ENCODE data around the gene BLTP2. TPM values are rescaled to one million over a fixed set of nuclear protein-coding genes. Genes with fewer than 3 reads are reported as not detected.

BLTP2 gene
- total and polyA plus RNA-seq, 2 of the 13 experiments (the other 11 are each of a cell fraction or from before 2014, with no cell fraction given): 66.7 to 80.9 TPM

GRCh38 chr17:28598799-28599310, 46.1 kb downstream of the BLTP2 start, which contains the start of gene SPAG5 (continued):
- TF ChIP-seq, protein P1, sequence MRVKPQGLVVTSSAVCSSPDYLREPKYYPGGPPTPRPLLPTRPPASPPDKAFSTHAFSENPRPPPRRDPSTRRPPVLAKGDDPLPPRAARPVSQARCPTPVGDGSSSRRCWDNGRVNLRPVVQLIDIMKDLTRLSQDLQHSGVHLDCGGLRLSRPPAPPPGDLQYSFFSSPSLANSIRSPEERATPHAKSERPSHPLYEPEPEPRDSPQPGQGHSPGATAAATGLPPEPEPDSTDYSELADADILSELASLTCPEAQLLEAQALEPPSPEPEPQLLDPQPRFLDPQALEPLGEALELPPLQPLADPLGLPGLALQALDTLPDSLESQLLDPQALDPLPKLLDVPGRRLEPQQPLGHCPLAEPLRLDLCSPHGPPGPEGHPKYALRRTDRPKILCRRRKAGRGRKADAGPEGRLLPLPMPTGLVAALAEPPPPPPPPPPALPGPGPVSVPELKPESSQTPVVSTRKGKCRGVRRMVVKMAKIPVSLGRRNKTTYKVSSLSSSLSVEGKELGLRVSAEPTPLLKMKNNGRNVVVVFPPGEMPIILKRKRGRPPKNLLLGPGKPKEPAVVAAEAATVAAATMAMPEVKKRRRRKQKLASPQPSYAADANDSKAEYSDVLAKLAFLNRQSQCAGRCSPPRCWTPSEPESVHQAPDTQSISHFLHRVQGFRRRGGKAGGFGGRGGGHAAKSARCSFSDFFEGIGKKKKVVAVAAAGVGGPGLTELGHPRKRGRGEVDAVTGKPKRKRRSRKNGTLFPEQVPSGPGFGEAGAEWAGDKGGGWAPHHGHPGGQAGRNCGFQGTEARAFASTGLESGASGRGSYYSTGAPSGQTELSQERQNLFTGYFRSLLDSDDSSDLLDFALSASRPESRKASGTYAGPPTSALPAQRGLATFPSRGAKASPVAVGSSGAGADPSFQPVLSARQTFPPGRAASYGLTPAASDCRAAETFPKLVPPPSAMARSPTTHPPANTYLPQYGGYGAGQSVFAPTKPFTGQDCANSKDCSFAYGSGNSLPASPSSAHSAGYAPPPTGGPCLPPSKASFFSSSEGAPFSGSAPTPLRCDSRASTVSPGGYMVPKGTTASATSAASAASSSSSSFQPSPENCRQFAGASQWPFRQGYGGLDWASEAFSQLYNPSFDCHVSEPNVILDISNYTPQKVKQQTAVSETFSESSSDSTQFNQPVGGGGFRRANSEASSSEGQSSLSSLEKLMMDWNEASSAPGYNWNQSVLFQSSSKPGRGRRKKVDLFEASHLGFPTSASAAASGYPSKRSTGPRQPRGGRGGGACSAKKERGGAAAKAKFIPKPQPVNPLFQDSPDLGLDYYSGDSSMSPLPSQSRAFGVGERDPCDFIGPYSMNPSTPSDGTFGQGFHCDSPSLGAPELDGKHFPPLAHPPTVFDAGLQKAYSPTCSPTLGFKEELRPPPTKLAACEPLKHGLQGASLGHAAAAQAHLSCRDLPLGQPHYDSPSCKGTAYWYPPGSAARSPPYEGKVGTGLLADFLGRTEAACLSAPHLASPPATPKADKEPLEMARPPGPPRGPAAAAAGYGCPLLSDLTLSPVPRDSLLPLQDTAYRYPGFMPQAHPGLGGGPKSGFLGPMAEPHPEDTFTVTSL (CRISPR knock-in tag; IDR thresholded peaks at IDR 0.05; ENCODE audit: borderline replicate concordance): 0 out of 2 replicates have a peak, but pooled peaks have one; percentile 10
- TF ChIP-seq HNF4A (CRISPR knock-in tag; IDR thresholded peaks at IDR 0.05) (peak; percentile 47), ZNF672 (CRISPR knock-in tag; IDR thresholded peaks at IDR 0.05) (no peak), THAP8 (CRISPR knock-in tag; IDR thresholded peaks at IDR 0.05; ENCODE audit: borderline replicate concordance) (no peak), CENPX (CRISPR knock-in tag; IDR thresholded peaks at IDR 0.05) (no peak), ZNF225 (CRISPR knock-in tag; IDR thresholded peaks at IDR 0.05) (0 out of 2 replicates have a peak, but pooled peaks have one; percentile 11), PCBP2 (optimal IDR thresholded peaks at IDR 0.05; ENCODE audit: low read depth, low read length, poor library complexity, severe bottlenecking) (no peak), SPEN (CRISPR knock-in tag; IDR thresholded peaks at IDR 0.05; ENCODE audit: low read depth) (peak; percentile 63; the same call in 1 of the 2 replicates), MLLT10 (CRISPR knock-in tag; IDR thresholded peaks at IDR 0.05) (no peak), ARNT2 (CRISPR knock-in tag; IDR thresholded peaks at IDR 0.05; ENCODE audit: low read depth) (peak; percentile 74), MTERF4 (CRISPR knock-in tag; IDR thresholded peaks at IDR 0.05) (peak; percentile 38; the same call in 1 of the 2 replicates), ZNF629 (CRISPR knock-in tag; conservative IDR thresholded peaks at IDR 0.05) (no peak), ZBTB21 (CRISPR knock-in tag; IDR thresholded peaks at IDR 0.05) (no peak), ZNF709 (CRISPR knock-in tag; IDR thresholded peaks at IDR 0.05) (peak; percentile 41; the same call in 1 of the 2 replicates), ZNF792 (CRISPR knock-in tag; IDR thresholded peaks at IDR 0.05) (no peak)
- TF ChIP-seq, protein P2, sequence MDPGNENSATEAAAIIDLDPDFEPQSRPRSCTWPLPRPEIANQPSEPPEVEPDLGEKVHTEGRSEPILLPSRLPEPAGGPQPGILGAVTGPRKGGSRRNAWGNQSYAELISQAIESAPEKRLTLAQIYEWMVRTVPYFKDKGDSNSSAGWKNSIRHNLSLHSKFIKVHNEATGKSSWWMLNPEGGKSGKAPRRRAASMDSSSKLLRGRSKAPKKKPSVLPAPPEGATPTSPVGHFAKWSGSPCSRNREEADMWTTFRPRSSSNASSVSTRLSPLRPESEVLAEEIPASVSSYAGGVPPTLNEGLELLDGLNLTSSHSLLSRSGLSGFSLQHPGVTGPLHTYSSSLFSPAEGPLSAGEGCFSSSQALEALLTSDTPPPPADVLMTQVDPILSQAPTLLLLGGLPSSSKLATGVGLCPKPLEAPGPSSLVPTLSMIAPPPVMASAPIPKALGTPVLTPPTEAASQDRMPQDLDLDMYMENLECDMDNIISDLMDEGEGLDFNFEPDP (CRISPR knock-in tag; conservative IDR thresholded peaks at IDR 0.05): no peak
- TF ChIP-seq, protein P3, sequence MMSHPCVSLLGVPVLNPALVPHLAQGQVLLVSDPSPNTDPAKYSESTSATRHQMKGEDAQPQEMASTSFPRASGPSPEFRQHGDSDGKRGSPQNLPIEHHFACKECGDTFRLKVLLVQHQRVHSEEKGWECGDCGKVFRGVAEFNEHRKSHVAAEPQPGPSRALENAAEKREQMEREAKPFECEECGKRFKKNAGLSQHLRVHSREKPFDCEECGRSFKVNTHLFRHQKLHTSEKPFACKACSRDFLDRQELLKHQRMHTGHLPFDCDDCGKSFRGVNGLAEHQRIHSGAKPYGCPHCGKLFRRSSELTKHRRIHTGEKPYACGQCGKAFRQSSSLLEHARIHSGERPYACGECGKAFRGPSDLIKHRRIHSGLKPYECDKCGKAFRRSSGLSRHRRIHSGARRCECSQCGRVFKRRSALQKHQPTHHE (CRISPR knock-in tag; IDR thresholded peaks at IDR 0.05; ENCODE audit: borderline replicate concordance): no peak
